HepG2 (cell line): ENCODE measurements around the gene VTN. TPM values are rescaled to one million over a fixed set of nuclear protein-coding genes. Genes with fewer than 3 reads are reported as not detected.

Experiments
- EEA1 ChIP-seq: sonication (generic); formaldehyde crosslinking; IDR thresholded peaks from 2 replicates; pipeline ENCODE4 v1.5.1; 2020; ENCODE audit warnings: mild to moderate bottlenecking, missing genetic modification reagents, borderline replicate concordance
- EZH2 ChIP-seq: conservative IDR thresholded peaks from 2 replicates; pipeline ENCODE4 v1.6.1; 2012; ENCODE audit warnings: mild to moderate bottlenecking, low read depth, low read length, moderate library complexity
- GATAD2A ChIP-seq: IDR thresholded peaks from 2 replicates; pipeline ENCODE4 v1.6.1; 2016
- HMGXB4 ChIP-seq, 2 experiments: sonication (generic) in 1 of 2; formaldehyde crosslinking in 1 of 2; IDR thresholded peaks; 2 replicates each; pipeline versions ENCODE4 v1.4.0 to v1.6.1; 2018 to 2020; ENCODE audit warnings: missing genetic modification reagents in 2 of 2, borderline replicate concordance in 1 of 2, low read depth in 1 of 2, mild to moderate bottlenecking in 1 of 2, missing biosample characterization in 1 of 2
- JARID2 ChIP-seq: sonication (generic); formaldehyde crosslinking; IDR thresholded peaks from 2 replicates; pipeline ENCODE4 v1.8.1; 2023; ENCODE audit warnings: missing genetic modification reagents, inconsistent platforms; ENCODE audit not compliant: insufficient replicate concordance
- MATR3 ChIP-seq: sonication (generic); formaldehyde crosslinking; IDR thresholded peaks from 2 replicates; pipeline ENCODE4 v1.4.0; 2020; ENCODE audit warnings: missing genetic modification reagents
- MTA1 ChIP-seq: sonication (generic); formaldehyde crosslinking; IDR thresholded peaks from 2 replicates; pipeline ENCODE4 v1.4.0; 2020; ENCODE audit warnings: missing genetic modification reagents, mild to moderate bottlenecking, borderline replicate concordance
- MTERF4 ChIP-seq: sonication (generic); formaldehyde crosslinking; IDR thresholded peaks from 2 replicates; pipeline ENCODE4 v1.8.0; 2023; ENCODE audit warnings: mild to moderate bottlenecking, missing genetic modification reagents
- NR2F2 ChIP-seq: IDR thresholded peaks from 2 replicates; pipeline ENCODE4 v1.6.1; 2012; ENCODE audit warnings: low read depth, inconsistent platforms, borderline replicate concordance
- RCOR2 ChIP-seq: IDR thresholded peaks from 2 replicates; pipeline ENCODE4 v1.6.1; 2016; ENCODE audit warnings: missing biosample characterization, missing genetic modification reagents
- ZFX ChIP-seq: sonication (generic); formaldehyde crosslinking; IDR thresholded peaks from 2 replicates; pipeline ENCODE4 v1.4.0; 2020; ENCODE audit warnings: mild to moderate bottlenecking, low read depth, missing genetic modification reagents, moderate library complexity
- ZNF10 ChIP-seq: sonication (generic); formaldehyde crosslinking; IDR thresholded peaks from 2 replicates; pipeline ENCODE4 v1.4.0; 2020; ENCODE audit warnings: mild to moderate bottlenecking, low read depth, missing genetic modification reagents, borderline replicate concordance
- ZNF317 ChIP-seq: sonication (generic); formaldehyde crosslinking; IDR thresholded peaks from 2 replicates; pipeline ENCODE4 v1.5.0; 2020; ENCODE audit warnings: mild to moderate bottlenecking, missing genetic modification reagents
- ZNF543 ChIP-seq: sonication (generic); formaldehyde crosslinking; IDR thresholded peaks from 2 replicates; pipeline ENCODE4 v1.4.0; 2020; ENCODE audit warnings: mild to moderate bottlenecking, missing genetic modification reagents
- ZNF567 ChIP-seq: sonication (generic); formaldehyde crosslinking; IDR thresholded peaks from 2 replicates; pipeline ENCODE4 v1.8.1; 2023; ENCODE audit warnings: mild to moderate bottlenecking, missing genetic modification reagents, borderline replicate concordance
- polyA plus RNA-seq, 8 experiments: library from polyadenylated mRNA; depleted of rRNA in 3 of 8; stranded (reverse) in 7 of 8; unstranded in 1 of 8; fragments of >200 nt; fragmentation: Illumina TruSeq in 4 of 8; extraction: Trizol in 4 of 8; gene quantifications; 2 replicates each; pipeline versions ENCODE4 v1.2.1 to v1.2.3, GENCODE V29; 2011 to 2016; ENCODE audit warnings: low read depth in 4 of 8, missing spikeins in 1 of 8, mixed read lengths in 1 of 8; ENCODE audit not compliant: insufficient read depth in 1 of 8
- total RNA-seq, 5 experiments: library from RNA; depleted of rRNA; stranded (reverse); fragments of >200 nt; fragmentation: Illumina TruSeq; extraction: Trizol; gene quantifications; 2 replicates each; pipeline ENCODE4 v1.2.3, GENCODE V29; 2016; ENCODE audit warnings: low read depth in 1 of 5
- TF ChIP-seq, protein P1 (sequence below): sonication (generic); formaldehyde crosslinking; IDR thresholded peaks from 2 replicates; pipeline ENCODE4 v1.8.1; 2023; ENCODE audit warnings: mild to moderate bottlenecking, moderate library complexity, missing genetic modification reagents
- TF ChIP-seq, protein P2 (sequence below): sonication (generic); formaldehyde crosslinking; IDR thresholded peaks from 2 replicates; pipeline ENCODE4 v1.8.1; 2022; ENCODE audit warnings: low read depth, mild to moderate bottlenecking, missing genetic modification reagents
- TF ChIP-seq, protein P3 (sequence below): sonication (generic); formaldehyde crosslinking; IDR thresholded peaks from 2 replicates; pipeline ENCODE4 v1.8.0; 2022; ENCODE audit warnings: missing genetic modification reagents, mild to moderate bottlenecking, borderline replicate concordance

The VTN gene
- total and polyA plus RNA-seq, 2 of the 13 experiments (the other 11 are each of a cell fraction or from before 2014, with no cell fraction given) = 108 to 131 TPM

- no peak for TF ChIP-seq ZNF567 (CRISPR knock-in tag)
- no peak for TF ChIP-seq MTA1 (CRISPR knock-in tag)
- TF ChIP-seq ZFX = peak; percentile 91
- TF ChIP-seq, protein P1, sequence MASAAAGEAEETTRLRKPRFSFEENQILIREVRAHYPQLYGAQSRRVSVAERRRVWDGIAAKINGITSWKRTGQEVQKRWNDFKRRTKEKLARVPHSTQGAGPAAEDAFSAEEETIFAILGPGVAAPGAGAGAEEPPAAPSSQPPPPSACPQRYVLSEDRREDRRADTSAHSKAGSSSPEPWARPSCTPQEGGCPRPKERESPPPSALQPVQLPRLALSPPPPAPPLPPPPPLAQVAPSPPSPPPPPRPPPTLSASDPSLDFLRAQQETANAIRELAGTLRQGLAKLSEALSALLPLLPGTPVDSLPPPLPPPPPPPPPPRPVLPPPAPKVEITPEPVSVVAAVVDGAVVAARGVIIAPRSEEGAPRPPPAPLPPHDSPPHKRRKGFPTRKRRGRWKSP (CRISPR knock-in tag) = no peak
- TF ChIP-seq HMGXB4 (CRISPR knock-in tag; IDR thresholded peaks at IDR 0.05; ENCODE audit: borderline replicate concordance in 1 of 2, low read depth in 1 of 2) = peak; percentile 64 to 85; a peak in 2 of 4 replicates
- TF ChIP-seq RCOR2 (CRISPR knock-in tag) = no peak
- TF ChIP-seq ZNF10 = no peak
- TF ChIP-seq EZH2 = no peak
- TF ChIP-seq ZNF543 (CRISPR knock-in tag) = peak; percentile 54; the same call in 1 of the 2 replicates
- TF ChIP-seq GATAD2A = peak; percentile 65; the same call in 1 of the 2 replicates
- TF ChIP-seq ZNF317 (CRISPR knock-in tag) = no peak
- TF ChIP-seq EEA1 (CRISPR knock-in tag) = no peak
- TF ChIP-seq MTERF4 (CRISPR knock-in tag) = no peak
- no peak for TF ChIP-seq MATR3 (CRISPR knock-in tag)
- TF ChIP-seq NR2F2 = peak; percentile 37; the same call in 1 of the 2 replicates
- TF ChIP-seq, protein P2, sequence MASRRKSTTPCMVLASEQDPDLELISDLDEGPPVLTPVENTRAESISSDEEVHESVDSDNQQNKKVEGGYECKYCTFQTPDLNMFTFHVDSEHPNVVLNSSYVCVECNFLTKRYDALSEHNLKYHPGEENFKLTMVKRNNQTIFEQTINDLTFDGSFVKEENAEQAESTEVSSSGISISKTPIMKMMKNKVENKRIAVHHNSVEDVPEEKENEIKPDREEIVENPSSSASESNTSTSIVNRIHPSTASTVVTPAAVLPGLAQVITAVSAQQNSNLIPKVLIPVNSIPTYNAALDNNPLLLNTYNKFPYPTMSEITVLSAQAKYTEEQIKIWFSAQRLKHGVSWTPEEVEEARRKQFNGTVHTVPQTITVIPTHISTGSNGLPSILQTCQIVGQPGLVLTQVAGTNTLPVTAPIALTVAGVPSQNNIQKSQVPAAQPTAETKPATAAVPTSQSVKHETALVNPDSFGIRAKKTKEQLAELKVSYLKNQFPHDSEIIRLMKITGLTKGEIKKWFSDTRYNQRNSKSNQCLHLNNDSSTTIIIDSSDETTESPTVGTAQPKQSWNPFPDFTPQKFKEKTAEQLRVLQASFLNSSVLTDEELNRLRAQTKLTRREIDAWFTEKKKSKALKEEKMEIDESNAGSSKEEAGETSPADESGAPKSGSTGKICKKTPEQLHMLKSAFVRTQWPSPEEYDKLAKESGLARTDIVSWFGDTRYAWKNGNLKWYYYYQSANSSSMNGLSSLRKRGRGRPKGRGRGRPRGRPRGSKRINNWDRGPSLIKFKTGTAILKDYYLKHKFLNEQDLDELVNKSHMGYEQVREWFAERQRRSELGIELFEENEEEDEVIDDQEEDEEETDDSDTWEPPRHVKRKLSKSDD = 0 out of 2 replicates have a peak, but pooled peaks have one; percentile 42
- no peak for TF ChIP-seq JARID2 (CRISPR knock-in tag)
- TF ChIP-seq, protein P3, sequence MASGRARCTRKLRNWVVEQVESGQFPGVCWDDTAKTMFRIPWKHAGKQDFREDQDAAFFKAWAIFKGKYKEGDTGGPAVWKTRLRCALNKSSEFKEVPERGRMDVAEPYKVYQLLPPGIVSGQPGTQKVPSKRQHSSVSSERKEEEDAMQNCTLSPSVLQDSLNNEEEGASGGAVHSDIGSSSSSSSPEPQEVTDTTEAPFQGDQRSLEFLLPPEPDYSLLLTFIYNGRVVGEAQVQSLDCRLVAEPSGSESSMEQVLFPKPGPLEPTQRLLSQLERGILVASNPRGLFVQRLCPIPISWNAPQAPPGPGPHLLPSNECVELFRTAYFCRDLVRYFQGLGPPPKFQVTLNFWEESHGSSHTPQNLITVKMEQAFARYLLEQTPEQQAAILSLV (CRISPR knock-in tag) = 0 out of 2 replicates have a peak, but pooled peaks have one; percentile 87
Measured at GRCh38 chr17:28357061-28357900, 12.8 kb downstream of the VTN start, which contains the start of gene POLDIP2 (continued).
